K562 (cell line): Measurements from ENCODE around the gene UBAC2. TPM values are rescaled to one million over a fixed set of nuclear protein-coding genes. Genes with fewer than 3 reads are reported as not detected.

Experiments
- ATAC-seq: fragments of 200-7000 bp; cut with Tn5 transposase; 3 replicates; pipeline ENCODE4 v1.9.1; 2020; ENCODE audit warnings: moderate library complexity
- BruUV-seq: library from RNA; stranded (reverse); fragments of 400-500 nt; replicated peaks from 2 replicates; lab custom pipeline; 2021; lab: Mats Ljungman, UMichigan
- CTCF ChIA-PET: fragments of 300-600 bp; formaldehyde crosslinking; extraction: SDS; loops from one replicate; lab custom pipeline; 2021; ENCODE audit warnings: low intra/inter-chr PET ratio; lab: Yijun Ruan, JAX
- POLR2A ChIA-PET: fragments of 300-600, 350-650 bp; sonication (Branson Sonifier 250); formaldehyde crosslinking; extraction: SDS; loops from one replicate; lab custom pipeline; 2021; ENCODE audit warnings: antibody characterized with exemption, inconsistent platforms; lab: Yijun Ruan, JAX
- DNase-seq, 4 experiments: peaks; one replicate each; pipeline versions ENCODE4 v3.0.0 to v3.0.0-alpha.2; 2011 to 2018; ENCODE audit warnings: low spot score in 3 of 4, mixed read lengths in 3 of 4; ENCODE audit errors: extremely low read depth in 1 of 4
- FAIRE-seq: peaks from 2 replicates; lab custom pipeline; 2011; peaks lifted over from hg19 to GRCh38; lab: Jason Lieb, UNC
- H2AFZ ChIP-seq: 2 replicates; pipeline ENCODE4 v1.6.0; 2011; ENCODE audit warnings: low read depth, low read length, control low read depth, inconsistent platforms
- H3K27ac ChIP-seq: fragments of 200-600 bp; 3 replicates; pipeline ENCODE4 v1.8.0; 2011; ENCODE audit warnings: low read depth, mild to moderate bottlenecking, control low read depth, inconsistent platforms, low read length, moderate library complexity, mixed read lengths; ENCODE audit errors: extremely low read depth
- H3K27me3 ChIP-seq, 2 experiments: fragments of 300-600 bp in 1 of 2; 2 replicates in 1 of 2; 3 replicates in 1 of 2; pipeline versions ENCODE4 v1.6.0 to v1.8.0; 2011; ENCODE audit warnings: inconsistent platforms in 2 of 2, low read length in 2 of 2, mild to moderate bottlenecking in 1 of 2, mixed read lengths in 1 of 2, moderate library complexity in 1 of 2; ENCODE audit not compliant: control insufficient read depth in 2 of 2, insufficient read depth in 2 of 2
- H3K36me3 ChIP-seq: fragments of 300-600 bp; 3 replicates; pipeline ENCODE4 v1.8.0; 2011; ENCODE audit warnings: mild to moderate bottlenecking, low read length, inconsistent platforms; ENCODE audit not compliant: control insufficient read depth, insufficient read depth
- H3K4me1 ChIP-seq, 2 experiments: fragments of 200-600 bp in 1 of 2; replicated peaks in 1 of 2; 2 replicates in 1 of 2; 3 replicates in 1 of 2; pipeline versions ENCODE4 v1.5.1 to v1.8.0; 2011; ENCODE audit warnings: inconsistent platforms in 2 of 2, low read length in 2 of 2, mild to moderate bottlenecking in 1 of 2, mixed read lengths in 1 of 2, moderate library complexity in 1 of 2; ENCODE audit not compliant: control insufficient read depth in 2 of 2, insufficient read depth in 2 of 2
- H3K4me2 ChIP-seq: 2 replicates; pipeline ENCODE4 v1.6.1; 2011; ENCODE audit warnings: low read length, control low read depth, inconsistent platforms, mixed read lengths; ENCODE audit not compliant: insufficient read depth
- H3K4me3 ChIP-seq: fragments of 200-600 bp; sonication (generic), shearing (Covaris generic); 2 replicates; pipeline ENCODE4 v1.5.1; 2016; ENCODE audit warnings: control low read depth, inconsistent platforms
- H3K79me2 ChIP-seq: fragments of 200-600 bp; 3 replicates; pipeline ENCODE4 v1.8.0; 2011; ENCODE audit warnings: low read length, inconsistent platforms; ENCODE audit not compliant: control insufficient read depth, insufficient read depth
- H3K9ac ChIP-seq, 2 experiments: 2 replicates each; pipeline versions ENCODE4 v1.6.0 to v1.6.1; 2011; ENCODE audit warnings: low read depth in 2 of 2, low read length in 2 of 2, control low read depth in 1 of 2, inconsistent platforms in 1 of 2, mild to moderate bottlenecking in 1 of 2, mixed read lengths in 1 of 2; ENCODE audit not compliant: insufficient read depth in 1 of 2
- H3K9me1 ChIP-seq: one replicate; pipeline ENCODE4 v1.6.0; 2011; ENCODE audit warnings: inconsistent platforms, mild to moderate bottlenecking, low read length, moderate library complexity; ENCODE audit not compliant: control insufficient read depth, insufficient read depth
- H3K9me3 ChIP-seq: replicated peaks from 2 replicates; pipeline ENCODE4 v1.5.1; 2011; ENCODE audit warnings: low read depth, low read length, inconsistent platforms; ENCODE audit not compliant: control insufficient read depth, insufficient read depth
- H4K20me1 ChIP-seq: replicated peaks from 2 replicates; pipeline ENCODE4 v1.6.1; 2011; ENCODE audit warnings: low read length, inconsistent platforms, mixed read lengths; ENCODE audit not compliant: control insufficient read depth, insufficient read depth
- FOSL1 ChIP-seq: fragments of 200-800 bp; sonication (Bioruptor generic); conservative IDR thresholded peaks from 2 replicates; pipeline ENCODE4 v1.6.1; 2016; ENCODE audit warnings: missing genetic modification characterization, missing compliant biosample characterization
- HMBOX1 ChIP-seq: sonication (generic); IDR thresholded peaks from 2 replicates; pipeline ENCODE4 v1.6.1; 2016
- IRF9 ChIP-seq: fragments of 450-650 bp; IDR thresholded peaks from 2 replicates; pipeline ENCODE4 v1.6.1; 2016; ENCODE audit warnings: missing biosample characterization, missing genetic modification characterization
- KHSRP ChIP-seq: fragments of 450-650 bp; IDR thresholded peaks from 2 replicates; pipeline ENCODE4 v1.6.1; 2017
- PHB ChIP-seq: fragments of 250-450 bp; sonication (Bioruptor Pico); IDR thresholded peaks from 2 replicates; pipeline ENCODE4 v1.5.0; 2021
- POLR3G ChIP-seq: IDR thresholded peaks from 2 replicates; pipeline ENCODE4 v1.6.1; 2011; ENCODE audit not compliant: insufficient read length, insufficient replicate concordance; ENCODE audit errors: extremely low read depth
- PREB ChIP-seq: sonication (generic); formaldehyde crosslinking; IDR thresholded peaks from 2 replicates; pipeline ENCODE4 v1.8.1; 2023; ENCODE audit warnings: mild to moderate bottlenecking, missing genetic modification reagents
- RNF2 ChIP-seq: sonication (generic); IDR thresholded peaks from 2 replicates; pipeline ENCODE4 v1.6.1; 2016
- SETDB1 ChIP-seq: IDR thresholded peaks from one replicate; pipeline ENCODE4 v1.6.1; 2012; ENCODE audit warnings: low read length, control low read depth, inconsistent platforms
- TBP ChIP-seq: optimal IDR thresholded peaks from 2 replicates; pipeline ENCODE3; 2011; ENCODE audit warnings: low read depth, low read length, improper control_type of control experiment
- TRIM25 ChIP-seq: fragments of 450-650 bp; IDR thresholded peaks from 2 replicates; pipeline ENCODE4 v1.7.0; 2016; ENCODE audit warnings: borderline replicate concordance
- WHSC1 ChIP-seq: IDR thresholded peaks from one replicate; pipeline ENCODE4 v1.6.1; 2012; ENCODE audit warnings: low read length, control low read depth, inconsistent platforms
- ZBTB8A ChIP-seq: fragments of 450-650 bp; IDR thresholded peaks from 2 replicates; pipeline ENCODE4 v1.6.1; 2018; ENCODE audit warnings: mild to moderate bottlenecking, moderate library complexity; ENCODE audit not compliant: partially characterized antibody
- ZC3H11A ChIP-seq: IDR thresholded peaks from 2 replicates; pipeline ENCODE4 v1.6.1; 2012; ENCODE audit warnings: low read depth, low read length, improper control_type of control experiment
- ZKSCAN3 ChIP-seq: fragments of 250-450 bp; sonication (Bioruptor Pico); IDR thresholded peaks from 2 replicates; pipeline ENCODE4 v1.4.0; 2020
- ZNF197 ChIP-seq: fragments of 200-800 bp; sonication (Bioruptor generic); IDR thresholded peaks from 2 replicates; pipeline ENCODE4 v1.6.1; 2016; ENCODE audit warnings: low read depth, missing genetic modification characterization, missing compliant biosample characterization
- WGBS: fragments of 100-300 bp; shearing (Covaris generic); methylation state at CpG from one replicate; pipeline ENCODE4 v1.1.6; 2016; ENCODE audit warnings: low coverage, mixed read lengths; ENCODE audit not compliant: insufficient coverage; ENCODE audit errors: missing lambda C conversion rate; 5-methylcytosine and 5-hydroxymethylcytosine counted together
- in situ Hi-C: fragments of 300-500 bp; cut with MboI; formaldehyde crosslinking; loops from 4 replicates; pipeline ENCODE4 v1.15.0; 2018; ENCODE audit warnings: inconsistent platforms, mixed read lengths
- intact Hi-C: fragments of 100-400 bp; cut with micrococcal nuclease; formaldehyde crosslinking; loops from 2 replicates; pipeline ENCODE4 v1.14.2; 2022
- polyA plus RNA-seq, 8 experiments: library from polyadenylated mRNA; depleted of rRNA in 4 of 8; stranded (reverse) in 5 of 8; unstranded in 3 of 8; fragments of >200 nt; fragmentation: Nextera tagmentation in 2 of 8; fragmentation: Illumina TruSeq in 1 of 8; extraction: Ambion mirVana in 2 of 8; extraction: Trizol in 1 of 8; gene quantifications; 2 replicates each; pipeline versions ENCODE4 v1.2.1 to v1.2.3, GENCODE V29; 2011 to 2014; ENCODE audit warnings: inconsistent platforms in 1 of 8, missing spikeins in 1 of 8
- total RNA-seq, 7 experiments: library from RNA; depleted of rRNA in 6 of 7; stranded (reverse); fragments of >200 nt in 6 of 7; fragmentation: Illumina TruSeq in 2 of 7; extraction: Trizol in 2 of 7; gene quantifications; 2 replicates each; pipeline versions ENCODE4 v1.2.1 to v1.2.3, GENCODE V29; 2011 to 2021; ENCODE audit warnings: low replicate concordance in 1 of 7

The UBAC2 gene
- total and polyA plus RNA-seq, 9 of the 15 experiments (the other 6 are each of a cell fraction or from before 2014, with no cell fraction given): 6.0 to 84.1 (median 32.3) TPM

- CTCF ChIA-PET: no interaction called here
- Histone ChIP-seq H3K4me3 (no peak overlapping the region), H3K79me2 (no peaks in the 10 kb centered on the region), H2AFZ (no peak overlapping the region), H3K4me2 (no peak overlapping the region), H3K36me3 (no peaks in the 10 kb centered on the region), H3K4me1 (peaks cover 7 to 15% of the 10 kb centered on the region in 2 experiments), H3K9me1 (no peaks in the 10 kb centered on the region), H3K27ac (no peak overlapping the region), H3K9ac (no peak overlapping the region), H3K27me3 (no peaks in the 10 kb centered on the region), H4K20me1 (no peaks in the 10 kb centered on the region), H3K9me3 (no peaks in the 10 kb centered on the region)
- FAIRE-seq (no peak), DNase-seq (no peak), ATAC-seq (no peak)
- POLR2A ChIA-PET: no interaction called here
- WGBS: 37% methylated on average over 5 of the region's 5 CpGs
- in situ Hi-C loops (no loop called here), intact Hi-C loops (no loop called here)
- BruUV-seq: no TSS peak
- TF ChIP-seq ZNF197 (CRISPR knock-in tag) (no peak), ZC3H11A (no peak), ZKSCAN3 (CRISPR knock-in tag) (no peak), TBP (no peak), ZBTB8A (no peak), SETDB1 (no peak), HMBOX1 (no peak), FOSL1 (tag) (no peak), PREB (CRISPR knock-in tag) (no peak), POLR3G (no peak), WHSC1 (no peak), IRF9 (no peak), RNF2 (no peak), KHSRP (no peak), TRIM25 (no peak), PHB (CRISPR knock-in tag) (no peak)
Observed at GRCh38 chr13:99157046-99157445, 43.6 kb upstream of the UBAC2 start.
